HG03159 (cell line): ENCODE measurements around the gene PCDHGB7.
A peak's percentile ranks its signal among the peaks of the same experiment; 100 is the strongest.
"Not testable (repeated sequence)": the region's sequence is repeated elsewhere in the genome, so short reads cannot be mapped to it uniquely, and the experiment has no call there.

Source experiments
- ATAC-seq: cut with Tn5 transposase; IDR thresholded peaks from one replicate; pipeline ENCODE4 v1.9.1; 2021; ENCODE audit warnings: mild to moderate bottlenecking, moderate library complexity; ENCODE audit not compliant: unreplicated experiment

PCDHGB7 gene

GRCh38 chr5:141422742-141423291, 5.3 kb downstream of the PCDHGB7 start:
- ATAC-seq = no peak

DNA sequence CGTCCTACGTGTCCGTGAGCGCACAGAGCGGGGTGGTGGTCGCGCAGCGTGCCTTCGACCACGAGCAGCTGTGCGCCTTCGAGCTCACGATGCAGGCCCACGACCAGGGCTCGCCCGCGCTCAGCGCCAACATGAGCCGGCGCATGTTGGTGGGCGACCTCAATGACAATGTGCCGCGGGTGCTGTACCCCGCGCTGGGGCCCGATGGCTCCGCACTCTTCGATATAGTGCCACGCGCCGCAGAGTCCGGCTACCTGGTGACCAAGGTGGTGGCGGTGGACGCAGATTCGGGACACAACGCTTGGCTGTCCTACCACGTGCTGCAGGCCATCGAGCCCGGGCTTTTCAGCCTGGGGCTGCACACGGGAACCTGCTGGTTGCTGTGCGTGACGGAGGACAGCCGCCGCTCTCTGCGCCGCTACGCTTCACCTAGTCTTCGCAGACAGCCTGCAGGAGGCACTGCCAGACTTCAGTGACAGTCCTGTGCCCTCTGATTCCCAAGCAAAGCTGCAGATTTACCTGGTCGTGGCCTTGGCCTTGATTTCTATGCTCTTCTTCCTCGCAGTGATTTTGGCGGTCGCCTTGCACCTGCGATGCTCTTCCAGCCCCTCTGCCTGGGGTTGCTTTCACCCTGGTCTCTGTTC, 10.4 kb downstream of the PCDHGB7 start:
- ATAC-seq = no peak

DNA sequence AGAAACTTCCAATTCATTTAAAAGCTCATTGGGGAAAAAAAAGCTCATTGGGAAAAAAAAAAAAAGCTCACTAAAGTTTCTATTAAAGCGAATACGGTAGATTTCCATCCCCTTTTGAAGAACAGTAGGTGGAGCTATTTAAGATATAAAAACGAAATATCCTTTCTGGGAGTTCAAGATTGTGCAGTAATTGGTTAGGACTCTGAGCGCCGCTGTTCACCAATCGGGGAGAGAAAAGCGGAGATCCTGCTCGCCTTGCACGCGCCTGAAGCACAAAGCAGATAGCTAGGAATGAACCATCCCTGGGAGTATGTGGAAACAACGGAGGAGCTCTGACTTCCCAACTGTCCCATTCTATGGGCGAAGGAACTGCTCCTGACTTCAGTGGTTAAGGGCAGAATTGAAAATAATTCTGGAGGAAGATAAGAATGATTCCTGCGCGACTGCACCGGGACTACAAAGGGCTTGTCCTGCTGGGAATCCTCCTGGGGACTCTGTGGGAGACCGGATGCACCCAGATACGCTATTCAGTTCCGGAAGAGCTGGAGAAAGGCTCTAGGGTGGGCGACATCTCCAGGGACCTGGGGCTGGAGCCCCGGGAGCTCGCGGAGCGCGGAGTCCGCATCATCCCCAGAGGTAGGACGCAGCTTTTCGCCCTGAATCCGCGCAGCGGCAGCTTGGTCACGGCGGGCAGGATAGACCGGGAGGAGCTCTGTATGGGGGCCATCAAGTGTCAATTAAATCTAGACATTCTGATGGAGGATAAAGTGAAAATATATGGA, 13.0 kb downstream of the PCDHGB7 start, which contains the start of gene PCDHGA12:
PCDHGA12 (plus strand) TSS at position 176 of the 782 bp plus-strand sequence; CDS start at position 429, 253 bp downstream.
- peak; percentile 87 for ATAC-seq

GRCh38 chr5:141431286-141431685, 13.8 kb downstream of the PCDHGB7 start:
- ATAC-seq = peak; percentile 35

DNA sequence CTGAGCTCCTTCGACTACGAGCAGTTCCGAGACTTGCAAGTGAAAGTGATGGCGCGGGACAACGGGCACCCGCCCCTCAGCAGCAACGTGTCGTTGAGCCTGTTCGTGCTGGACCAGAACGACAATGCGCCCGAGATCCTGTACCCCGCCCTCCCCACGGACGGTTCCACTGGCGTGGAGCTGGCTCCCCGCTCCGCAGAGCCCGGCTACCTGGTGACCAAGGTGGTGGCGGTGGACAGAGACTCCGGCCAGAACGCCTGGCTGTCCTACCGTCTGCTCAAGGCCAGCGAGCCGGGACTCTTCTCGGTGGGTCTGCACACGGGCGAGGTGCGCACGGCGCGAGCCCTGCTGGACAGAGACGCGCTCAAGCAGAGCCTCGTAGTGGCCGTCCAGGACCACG, 14.8 kb downstream of the PCDHGB7 start:
- not testable (repeated sequence) for ATAC-seq

DNA sequence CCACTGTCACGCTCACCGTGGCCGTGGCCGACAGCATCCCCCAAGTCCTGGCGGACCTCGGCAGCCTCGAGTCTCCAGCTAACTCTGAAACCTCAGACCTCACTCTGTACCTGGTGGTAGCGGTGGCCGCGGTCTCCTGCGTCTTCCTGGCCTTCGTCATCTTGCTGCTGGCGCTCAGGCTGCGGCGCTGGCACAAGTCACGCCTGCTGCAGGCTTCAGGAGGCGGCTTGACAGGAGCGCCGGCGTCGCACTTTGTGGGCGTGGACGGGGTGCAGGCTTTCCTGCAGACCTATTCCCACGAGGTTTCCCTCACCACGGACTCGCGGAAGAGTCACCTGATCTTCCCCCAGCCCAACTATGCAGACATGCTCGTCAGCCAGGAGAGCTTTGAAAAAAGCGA, 15.2 kb downstream of the PCDHGB7 start:
- ATAC-seq = not testable (repeated sequence)

DNA sequence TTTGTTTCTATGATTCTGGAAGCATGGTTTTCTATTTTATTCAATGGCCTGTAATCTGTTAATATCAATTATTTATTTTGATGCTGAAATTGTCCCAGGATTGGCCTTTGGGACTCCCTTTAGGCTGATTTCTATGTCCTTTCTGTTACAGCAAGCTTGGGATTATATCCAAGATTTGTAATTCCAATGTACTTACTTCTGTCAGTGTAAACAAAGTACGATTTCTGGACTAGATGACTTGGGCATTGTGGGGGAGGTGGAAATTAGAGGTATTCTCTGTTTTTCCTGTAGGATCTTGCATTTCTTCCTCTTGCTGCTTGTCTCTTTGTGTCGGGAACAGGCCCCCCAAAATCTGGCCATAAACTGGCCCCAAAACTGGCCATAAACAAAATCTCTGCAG, 16.5 kb downstream of the PCDHGB7 start:
- no peak for ATAC-seq

DNA sequence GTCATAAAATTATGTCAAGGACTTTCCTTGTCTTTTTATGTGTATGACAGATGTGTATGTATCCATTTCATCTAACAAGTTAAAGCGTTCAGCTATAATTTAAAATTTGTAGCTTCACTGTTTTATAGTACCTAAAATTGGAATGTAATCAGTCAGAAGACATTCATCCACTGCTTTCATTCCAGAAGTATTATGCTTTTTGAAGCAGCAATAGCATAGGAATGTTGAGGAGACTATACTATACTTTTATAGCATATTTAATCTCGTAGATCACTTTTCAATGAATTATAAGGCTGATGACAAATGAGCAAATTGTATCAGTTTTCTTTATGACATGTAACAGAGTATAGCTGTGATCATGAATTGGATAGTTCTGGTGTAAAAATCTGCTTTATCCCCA, 19.7 kb downstream of the PCDHGB7 start:
- ATAC-seq = no peak

DNA sequence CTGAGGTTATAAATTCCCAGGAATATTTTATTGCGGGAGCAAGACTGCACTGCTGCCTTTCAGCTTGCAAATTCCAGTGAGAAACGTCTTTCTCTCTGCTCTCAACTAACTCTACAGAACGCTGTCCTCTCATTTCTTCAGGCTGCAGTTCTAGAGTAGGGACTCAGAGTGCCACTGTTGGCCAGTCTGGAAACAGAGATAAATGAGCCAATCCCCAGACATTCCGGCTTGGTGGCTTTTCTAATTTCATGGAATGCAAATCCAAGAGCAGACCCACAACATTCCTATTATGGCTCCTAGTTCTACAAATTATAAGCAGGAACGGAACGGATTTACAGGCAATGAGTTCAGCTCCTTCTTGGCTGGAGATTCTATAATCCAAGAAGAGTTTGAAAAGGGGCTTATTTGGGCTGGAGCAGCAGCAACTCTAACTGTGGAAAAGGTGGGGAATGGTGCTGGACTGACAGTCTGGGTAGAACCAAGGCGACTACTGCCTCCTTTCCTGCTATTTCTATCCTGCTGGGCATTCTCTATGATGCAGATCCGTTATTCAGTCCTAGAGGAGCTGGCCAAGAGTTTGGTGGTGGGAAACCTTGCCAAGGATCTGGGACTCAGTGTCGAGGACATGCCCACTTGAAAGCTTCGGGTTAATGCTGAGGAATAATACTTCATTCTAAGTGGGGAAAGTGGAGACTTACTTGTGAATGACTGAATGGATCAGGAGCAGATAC, 22.1 kb downstream of the PCDHGB7 start:
- ATAC-seq = no peak

GRCh38 chr5:141440341-141440740, 22.9 kb downstream of the PCDHGB7 start:
- ATAC-seq = no peak

DNA sequence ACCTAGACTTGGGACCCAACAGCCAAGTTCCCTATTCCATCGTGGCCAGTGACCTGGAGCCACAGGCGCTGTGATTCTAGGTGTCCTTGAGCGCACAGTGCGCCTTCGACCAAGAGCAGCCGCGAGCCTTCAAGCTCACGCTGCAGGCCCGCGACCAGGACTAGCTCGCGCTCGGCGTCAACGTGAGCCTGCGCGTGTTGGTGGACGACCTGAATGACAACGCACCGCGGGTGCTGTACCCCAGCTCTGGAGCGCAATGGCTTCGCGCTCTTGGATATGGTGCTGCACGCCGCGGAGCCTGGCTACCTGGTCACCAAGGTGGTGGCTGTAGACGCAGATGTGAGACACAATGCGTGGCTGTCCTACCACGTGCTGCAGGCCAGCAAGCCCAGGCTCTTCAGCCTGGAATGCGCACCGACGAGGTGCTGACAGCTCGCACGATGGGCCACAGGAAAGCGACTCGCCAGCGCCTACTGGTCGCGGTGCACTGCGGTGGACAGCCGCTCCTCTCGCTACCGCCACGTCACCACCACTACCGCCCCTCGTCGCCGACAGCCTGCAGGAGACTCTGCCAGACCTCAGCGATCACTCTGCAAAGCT, 24.2 kb downstream of the PCDHGB7 start:
- no peak for ATAC-seq

- no peak for ATAC-seq
Measured at GRCh38 chr5:141465351-141465750, 47.9 kb downstream of the PCDHGB7 start.
